EH (cell line): ENCODE data around the gene PRM3.

ENCODE experiments used
- DNase-seq: peaks from one replicate; pipeline ENCODE4 v3.0.0-alpha.2; 2015; ENCODE audit warnings: low read depth

PRM3 gene

GRCh38 chr16:11224894-11225676 lies 48.3 kb downstream of the PRM3 start:
- no peak for DNase-seq

GRCh38 chr16:11224096-11224893 lies 49.1 kb downstream of the PRM3 start:
- no peak for DNase-seq
